SK-N-MC (cell line): ENCODE data around the gene LOC128125822.

Experiments
- EZH2 ChIP-seq: fragments of 200-600 bp; sonication (generic); IDR thresholded peaks from one replicate; pipeline ENCODE4 v1.6.1; 2017; ENCODE audit warnings: antibody characterized with exemption
- FOXP2 ChIP-seq: optimal IDR thresholded peaks from 2 replicates; pipeline ENCODE3; 2011; ENCODE audit warnings: mild to moderate bottlenecking, moderate library complexity; ENCODE audit not compliant: insufficient read depth; ENCODE audit errors: extremely low read length, control extremely low read depth
- POLR2AphosphoS5 ChIP-seq: IDR thresholded peaks from 2 replicates; pipeline ENCODE4 v1.6.1; 2012; ENCODE audit warnings: mild to moderate bottlenecking, low read depth, low read length, borderline replicate concordance

DNA sequence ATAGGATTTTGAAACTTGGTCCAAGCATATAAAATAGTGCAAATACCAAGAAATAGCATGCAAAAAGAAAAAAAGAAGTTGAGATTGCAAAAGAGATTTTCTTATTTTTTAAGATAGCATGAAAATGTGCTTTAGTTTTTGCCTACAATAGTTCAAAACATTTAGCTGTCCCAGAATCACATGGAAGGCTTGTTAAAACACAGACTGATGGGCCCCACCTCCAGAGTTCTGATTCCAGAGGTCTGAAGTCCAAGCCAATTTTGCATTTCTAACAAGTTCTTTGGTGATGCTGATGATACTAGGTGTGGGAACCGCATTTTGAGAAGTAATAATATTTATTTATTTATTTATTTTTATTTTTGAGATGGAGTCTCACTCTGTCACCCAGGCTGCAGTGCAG is 33.7 kb upstream of the LOC128125822 start:
- TF ChIP-seq POLR2AphosphoS5 = no peak
- TF ChIP-seq EZH2 = no peak
- TF ChIP-seq FOXP2 = no peak
